GM18951 (cell line): ENCODE results near the gene GASK1A.

Experiments used
- POLR2A ChIP-seq: IDR thresholded peaks from 4 replicates; pipeline ENCODE4 v1.6.1; 2011; ENCODE audit warnings: mild to moderate bottlenecking; ENCODE audit not compliant: insufficient read length, insufficient read depth; ENCODE audit errors: extremely low read depth
- in situ Hi-C: fragments of 300-500 bp; cut with MboI; formaldehyde crosslinking; loops from one replicate; pipeline ENCODE4 v1.12.0; 2022; ENCODE audit warnings: low sequenced_read_pairs, mixed read lengths, inconsistent platforms; ENCODE audit not compliant: unreplicated experiment

The GASK1A gene

DNA sequence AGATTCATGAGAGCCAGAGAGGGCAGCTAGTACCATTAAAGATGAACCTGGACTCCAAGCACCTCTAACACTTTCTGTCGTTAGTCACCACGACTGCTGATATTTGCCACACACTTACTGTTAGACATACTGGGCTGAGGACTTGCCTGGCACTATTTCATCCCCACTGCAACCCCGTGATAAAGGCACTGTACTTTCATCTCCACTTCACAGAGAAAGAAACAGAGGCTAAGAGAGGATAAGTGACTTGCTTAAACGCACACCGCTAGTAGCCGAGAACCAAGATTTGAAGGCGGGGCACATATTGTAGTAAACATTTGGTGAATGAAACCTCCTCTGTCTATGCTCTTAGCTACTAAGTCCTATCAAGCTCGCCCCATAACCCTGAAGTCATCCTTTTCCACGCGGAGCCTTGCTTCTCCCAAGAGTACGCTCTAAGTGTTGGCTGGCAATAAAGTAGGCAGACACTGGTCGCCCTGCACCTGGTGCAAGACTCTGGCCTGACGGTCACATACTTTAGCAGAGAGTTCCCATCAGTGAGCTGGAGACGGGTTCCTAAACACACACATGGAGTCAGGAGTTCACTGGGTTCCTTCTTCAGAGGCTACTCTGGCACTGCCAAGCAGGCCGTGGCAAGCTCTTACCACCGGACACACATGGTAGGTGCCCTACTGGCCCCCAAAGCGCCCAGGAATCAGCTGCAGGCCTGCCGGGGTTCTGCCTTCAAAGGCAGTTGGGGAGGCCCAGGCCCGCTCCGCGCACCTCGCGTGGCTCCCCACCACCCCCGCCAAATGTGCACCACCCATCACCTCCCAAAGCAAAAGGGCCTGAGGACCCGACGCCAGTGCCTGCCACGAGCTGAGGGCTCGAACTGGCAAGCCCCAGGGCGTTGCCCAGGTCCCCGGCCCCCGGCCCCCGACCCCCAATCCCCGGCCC lies 125.8 kb downstream of the GASK1A start:
- in situ Hi-C loops: no loop called here
- no peak for TF ChIP-seq POLR2A

DNA sequence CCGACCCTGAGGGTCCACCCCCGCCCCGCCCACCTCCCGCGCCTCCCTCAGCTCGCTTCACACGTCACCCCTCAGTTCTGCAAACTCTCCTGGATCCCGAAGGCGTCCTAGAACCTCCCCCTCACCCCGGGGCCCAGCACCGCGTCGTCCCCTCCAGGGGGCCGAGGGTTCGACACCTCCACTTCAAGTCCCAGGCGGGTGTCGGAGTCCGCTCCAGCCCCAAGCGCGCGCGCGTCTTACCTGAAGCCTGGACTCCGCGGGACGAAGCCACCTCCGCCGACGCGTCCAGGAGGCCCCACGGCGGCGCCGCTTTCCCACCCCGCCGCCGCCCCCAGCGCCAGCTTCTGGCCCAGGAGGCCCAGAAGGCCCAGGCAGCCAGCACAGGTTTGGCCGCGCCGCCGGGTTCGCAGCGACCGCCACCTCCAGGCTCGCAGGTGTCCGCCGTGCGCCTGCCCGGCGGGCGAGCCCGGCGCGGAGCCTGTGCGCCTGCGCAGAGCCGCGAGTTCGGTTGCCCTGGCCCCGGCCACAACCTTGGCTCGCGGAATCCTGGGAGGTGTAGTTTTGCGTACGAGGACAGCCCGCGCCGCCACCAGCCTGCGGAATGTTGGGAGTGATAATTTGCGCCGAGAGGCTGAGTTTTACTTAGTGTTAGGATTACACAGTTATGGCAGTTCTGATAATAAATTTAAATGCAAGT lies 126.6 kb downstream of the GASK1A start, which contains the start of gene POMGNT2:
POMGNT2 (minus strand) TSS at position 484 of the 697 bp plus-strand sequence. CDS start 24,648 bp downstream, outside the sequence.
- in situ Hi-C loops: no loop called here
- TF ChIP-seq POLR2A: no peak

DNA sequence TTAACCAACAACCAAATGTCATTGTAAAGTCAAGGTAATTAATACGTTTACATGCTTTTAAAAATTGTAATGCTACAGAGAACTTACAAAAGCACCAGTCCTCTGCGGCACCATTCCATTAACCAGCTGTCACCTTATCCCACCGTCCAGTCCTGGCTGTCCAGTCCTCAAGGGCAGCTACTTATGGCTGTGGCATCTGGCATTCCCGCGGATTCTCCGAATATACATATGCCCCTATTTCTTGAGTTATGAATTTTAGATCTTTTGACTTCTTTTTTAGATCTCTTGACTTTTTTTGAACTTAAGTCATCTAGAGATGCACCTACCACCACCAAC lies 127.2 kb downstream of the GASK1A start:
- in situ Hi-C loops: no loop called here
- TF ChIP-seq POLR2A: no peak
